ENCODE measurements around the gene OLFM4.
"Not testable (repeated sequence)": the region's sequence is repeated elsewhere in the genome, so short reads cannot be mapped to it uniquely, and the experiment has no call there.

Gene OLFM4, protein sequence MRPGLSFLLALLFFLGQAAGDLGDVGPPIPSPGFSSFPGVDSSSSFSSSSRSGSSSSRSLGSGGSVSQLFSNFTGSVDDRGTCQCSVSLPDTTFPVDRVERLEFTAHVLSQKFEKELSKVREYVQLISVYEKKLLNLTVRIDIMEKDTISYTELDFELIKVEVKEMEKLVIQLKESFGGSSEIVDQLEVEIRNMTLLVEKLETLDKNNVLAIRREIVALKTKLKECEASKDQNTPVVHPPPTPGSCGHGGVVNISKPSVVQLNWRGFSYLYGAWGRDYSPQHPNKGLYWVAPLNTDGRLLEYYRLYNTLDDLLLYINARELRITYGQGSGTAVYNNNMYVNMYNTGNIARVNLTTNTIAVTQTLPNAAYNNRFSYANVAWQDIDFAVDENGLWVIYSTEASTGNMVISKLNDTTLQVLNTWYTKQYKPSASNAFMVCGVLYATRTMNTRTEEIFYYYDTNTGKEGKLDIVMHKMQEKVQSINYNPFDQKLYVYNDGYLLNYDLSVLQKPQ

DNA sequence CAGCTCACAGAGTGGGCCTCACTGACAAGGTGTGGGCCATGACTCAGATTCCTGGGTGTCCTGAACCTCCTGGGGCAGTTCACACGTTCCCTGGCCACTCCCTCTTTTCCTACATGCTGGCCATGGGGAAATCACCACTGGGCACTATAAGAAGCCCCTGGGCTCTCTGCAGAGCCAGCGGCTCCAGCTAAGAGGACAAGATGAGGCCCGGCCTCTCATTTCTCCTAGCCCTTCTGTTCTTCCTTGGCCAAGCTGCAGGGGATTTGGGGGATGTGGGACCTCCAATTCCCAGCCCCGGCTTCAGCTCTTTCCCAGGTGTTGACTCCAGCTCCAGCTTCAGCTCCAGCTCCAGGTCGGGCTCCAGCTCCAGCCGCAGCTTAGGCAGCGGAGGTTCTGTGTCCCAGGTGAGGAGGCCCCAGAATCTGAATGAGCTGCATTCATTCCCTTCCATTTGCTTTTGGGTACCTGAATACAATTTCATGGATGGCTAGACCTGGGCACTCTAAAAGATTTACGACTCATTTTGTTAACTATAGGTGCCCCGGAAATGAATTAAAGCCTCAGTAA lies at the start of gene OLFM4:
Gene OLFM4 (plus strand): TSS at position 177 of the 567 bp plus-strand sequence. CDS start 24 bp downstream, at position 201.
- DNase-seq (ENCODE audit: low read depth), result no peak

DNA sequence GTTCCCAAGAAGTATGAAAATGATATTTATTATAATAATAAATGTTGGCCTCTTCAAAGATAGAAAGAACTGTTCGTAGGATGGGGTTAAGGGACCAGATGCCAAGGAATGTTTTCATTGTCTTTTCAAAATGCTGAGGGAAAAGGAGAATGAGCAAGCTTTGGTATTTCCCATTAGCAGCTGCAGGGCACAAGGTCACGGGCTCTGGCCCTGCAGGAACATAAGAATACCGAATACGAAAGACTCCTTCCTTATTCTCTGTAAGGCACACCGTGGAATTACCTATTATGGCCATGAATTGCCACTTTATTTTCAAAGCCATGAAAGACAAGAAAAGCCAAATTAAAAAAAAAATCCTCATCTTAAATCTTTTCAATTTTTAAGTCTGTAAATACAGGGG lies 49.6 kb upstream of the OLFM4 start:
- DNase-seq (ENCODE audit: low read depth), result no peak

DNA sequence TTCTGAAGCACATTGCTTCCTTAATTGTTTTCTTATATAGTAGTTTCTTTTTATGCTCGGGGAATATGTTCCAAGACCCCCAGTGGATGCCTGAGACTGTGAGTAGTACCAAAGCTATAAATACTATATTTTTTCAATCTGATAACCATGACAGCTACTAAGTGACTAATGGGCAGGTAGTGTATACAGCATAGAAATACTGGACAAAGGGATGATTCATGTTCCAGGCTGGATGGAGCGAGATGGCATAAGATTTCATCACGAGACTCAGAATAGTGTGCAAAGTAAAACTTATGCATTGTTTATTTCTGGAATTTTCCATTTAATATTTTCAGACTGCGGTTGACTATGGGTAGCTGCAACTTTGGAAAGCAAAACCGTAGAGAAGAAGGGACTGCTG lies 47.9 kb upstream of the OLFM4 start:
- no peak for DNase-seq (ENCODE audit: low read depth)

DNA sequence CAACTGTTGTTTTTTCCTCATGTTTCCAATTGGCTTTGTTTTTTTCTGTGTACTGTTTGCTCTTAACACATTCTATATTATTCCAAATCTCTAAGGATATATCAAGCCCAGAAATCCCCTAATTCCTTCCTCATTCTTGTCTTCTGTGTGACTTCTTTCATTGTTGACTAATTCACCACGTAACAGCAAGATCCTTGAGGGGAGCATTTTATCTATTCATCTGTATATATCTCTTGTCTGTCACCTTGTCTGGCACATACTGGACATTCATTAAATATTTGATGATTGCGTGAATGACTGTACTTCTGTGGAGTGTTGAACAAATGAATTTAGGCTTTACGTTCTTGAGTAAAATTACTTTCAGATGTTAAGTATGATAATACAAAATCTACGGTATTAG lies 44.8 kb upstream of the OLFM4 start:
- no peak for DNase-seq (ENCODE audit: low read depth)

DNA sequence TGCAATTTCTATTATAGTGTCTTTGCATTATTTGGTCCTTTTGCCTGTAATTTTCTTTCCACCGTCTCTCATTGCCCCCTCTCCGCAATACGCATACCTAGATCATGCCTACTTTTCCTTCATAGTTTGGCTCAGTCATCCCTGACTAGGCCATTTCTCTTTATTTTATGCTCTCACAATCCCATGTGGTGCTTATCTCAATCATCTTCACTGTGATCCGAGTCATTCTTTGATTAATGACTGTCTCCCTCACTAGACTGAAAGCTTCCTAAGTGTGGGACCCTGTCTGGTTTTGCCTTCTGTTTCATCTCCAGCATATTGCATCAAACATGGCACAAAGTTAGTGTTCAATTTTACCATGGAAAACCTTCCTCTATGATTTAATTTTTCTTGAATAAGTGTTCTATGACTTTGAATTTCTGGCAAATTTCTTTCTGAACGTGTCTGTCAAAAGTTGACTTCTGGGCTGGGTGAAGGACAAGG lies 43.7 kb upstream of the OLFM4 start:
- DNase-seq (ENCODE audit: low read depth), result no peak

DNA sequence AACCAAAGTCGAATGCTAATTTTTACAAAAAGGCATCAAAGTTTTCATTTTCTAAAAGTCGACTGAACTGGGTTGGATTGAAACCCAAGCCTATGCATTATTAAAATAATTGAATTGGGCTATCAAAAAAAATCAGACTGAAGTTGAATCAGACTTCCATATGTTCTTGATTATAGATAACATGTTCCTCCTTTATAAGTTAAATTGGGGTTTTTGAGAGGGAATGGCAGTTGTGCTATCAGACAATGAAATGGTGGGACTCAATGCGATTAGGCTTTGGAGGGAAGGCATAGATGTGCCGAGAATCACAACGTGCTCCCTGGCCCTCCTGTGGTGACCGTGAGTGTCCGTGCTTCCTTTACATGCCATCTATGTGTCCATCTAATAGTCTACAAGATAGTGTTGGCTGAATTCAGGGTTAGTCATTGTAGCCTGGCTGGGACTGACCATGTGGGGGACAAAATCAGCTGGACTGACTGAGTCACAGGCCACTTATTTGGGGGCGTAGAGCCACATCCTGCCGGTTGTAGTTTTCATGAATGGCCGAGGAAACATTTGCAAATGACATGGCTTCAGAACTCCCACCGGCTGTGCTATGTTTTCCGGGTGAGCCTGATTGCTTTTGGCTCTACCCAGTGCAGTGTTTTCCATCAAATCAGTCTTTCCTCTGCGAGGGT lies 37.1 kb upstream of the OLFM4 start:
- DNase-seq (ENCODE audit: low read depth), result no peak

DNA sequence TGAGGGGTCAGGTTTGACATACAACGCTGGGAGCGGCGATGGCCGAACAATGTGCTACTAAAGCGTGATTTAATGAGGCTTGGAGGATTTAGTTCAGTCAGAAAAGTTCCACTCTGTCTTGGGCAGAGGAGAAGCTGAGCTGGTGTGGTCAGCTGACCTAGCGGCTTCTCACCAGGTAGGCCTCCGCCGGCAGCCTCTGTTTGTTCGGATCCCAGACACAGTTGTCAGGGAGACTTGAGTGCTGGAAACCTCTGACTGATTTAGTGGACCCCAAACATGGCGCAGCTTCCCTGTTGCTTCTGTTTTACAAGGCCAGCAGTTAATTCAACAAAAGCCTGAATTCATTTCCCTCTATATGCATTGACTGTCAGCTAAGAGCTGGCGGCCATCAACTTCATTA lies 36.5 kb upstream of the OLFM4 start:
- no peak for DNase-seq (ENCODE audit: low read depth)

DNA sequence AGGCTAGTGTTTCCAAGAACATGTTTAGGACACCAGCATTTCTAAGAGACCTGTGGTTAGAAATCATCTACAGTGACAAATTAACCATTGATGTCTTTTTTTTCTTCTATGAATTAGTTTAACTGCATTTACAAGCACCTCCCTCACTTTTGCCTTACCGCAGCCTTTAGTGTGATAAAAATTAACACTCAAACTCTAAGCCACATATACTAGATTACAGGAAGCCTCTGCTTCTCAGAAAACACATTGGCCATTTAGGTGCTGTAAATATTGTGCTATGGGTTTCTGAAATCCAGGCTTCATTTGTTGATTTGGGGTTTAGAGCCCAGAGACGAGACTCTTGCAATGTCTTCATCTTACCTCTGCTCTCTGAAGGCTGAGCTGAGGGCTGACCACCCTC lies 34.6 kb upstream of the OLFM4 start:
- no peak for DNase-seq (ENCODE audit: low read depth)

DNA sequence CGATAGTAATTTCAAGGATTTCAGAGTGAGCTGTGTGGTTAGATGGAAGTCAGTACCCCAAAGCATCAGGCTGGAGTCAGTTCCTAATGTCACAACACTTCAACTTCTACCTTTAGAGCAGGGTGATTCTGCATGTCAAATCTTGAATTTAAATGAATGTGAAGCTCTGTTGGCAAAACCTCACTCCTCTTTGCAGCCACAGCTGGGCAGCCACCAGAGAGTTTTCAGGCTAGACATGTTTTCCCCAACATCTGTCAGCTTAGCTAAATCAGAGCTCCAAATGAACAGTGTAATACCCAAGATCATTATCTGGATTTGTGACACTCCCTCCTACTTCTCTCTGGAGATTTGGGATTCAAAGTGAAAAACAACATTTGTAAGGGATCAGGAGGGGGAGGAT lies 33.7 kb upstream of the OLFM4 start:
- DNase-seq (ENCODE audit: low read depth), result no peak

DNA sequence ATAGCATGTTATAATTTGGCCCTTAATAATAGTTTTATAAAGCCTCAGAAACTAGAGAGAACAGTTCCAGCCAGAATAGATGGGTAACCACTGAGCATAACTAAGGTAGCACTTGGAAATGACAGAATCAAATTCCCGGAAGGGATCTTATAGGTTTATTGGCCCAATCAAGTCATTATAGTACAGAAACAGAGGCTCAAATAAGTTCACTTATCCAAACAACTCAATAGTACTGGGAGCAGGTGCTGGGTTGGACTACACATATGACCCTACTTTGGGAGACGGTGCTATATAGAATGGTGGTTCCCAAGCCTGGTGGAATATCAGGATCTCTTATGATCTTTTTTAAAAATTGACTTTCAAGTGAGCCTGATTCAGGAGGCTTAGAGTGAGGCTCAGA lies 32.7 kb upstream of the OLFM4 start:
- DNase-seq (ENCODE audit: low read depth), result no peak

DNA sequence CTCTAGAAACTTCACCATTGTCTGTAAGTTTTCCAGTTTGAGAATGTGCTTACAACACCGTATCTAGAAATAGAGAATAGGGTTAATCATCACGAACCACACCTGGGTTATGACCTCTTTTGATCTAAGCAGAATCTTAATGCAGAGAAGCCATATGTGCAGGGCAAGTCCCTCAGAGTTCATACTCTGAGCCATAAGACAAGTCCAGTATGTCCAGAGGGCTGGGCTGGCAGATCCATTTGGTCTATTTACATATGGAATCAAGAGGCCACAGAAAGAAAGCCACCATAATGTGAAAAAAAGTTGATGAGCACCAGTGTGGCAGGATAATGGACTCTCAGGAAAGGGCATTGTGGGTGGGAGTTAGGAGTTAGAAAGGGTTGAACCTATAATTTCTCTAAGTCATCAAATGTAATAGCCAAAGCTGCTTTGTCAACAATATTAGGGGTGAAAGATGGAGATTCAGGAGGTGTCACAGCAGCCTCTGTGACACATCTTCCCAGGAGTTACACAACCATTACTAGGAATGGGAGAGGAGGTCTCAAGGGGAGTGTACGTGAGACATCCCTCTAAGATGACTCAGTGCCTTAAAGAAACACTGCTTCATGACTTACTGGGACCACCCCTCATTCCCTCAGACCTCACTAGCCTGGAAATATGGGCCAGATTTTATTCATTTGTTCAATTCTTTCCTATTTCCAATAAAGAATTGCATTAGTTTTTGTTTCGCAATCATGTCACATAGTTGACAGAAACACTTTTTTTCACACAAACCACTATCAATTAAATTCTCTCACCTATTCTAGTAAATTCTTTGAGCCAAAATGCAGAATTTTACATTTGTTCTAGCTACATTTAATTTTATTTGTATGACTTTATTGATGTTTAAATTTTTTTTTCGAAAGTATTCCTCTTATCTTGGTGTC lies 30.4 kb upstream of the OLFM4 start:
- no peak for DNase-seq (ENCODE audit: low read depth)

DNA sequence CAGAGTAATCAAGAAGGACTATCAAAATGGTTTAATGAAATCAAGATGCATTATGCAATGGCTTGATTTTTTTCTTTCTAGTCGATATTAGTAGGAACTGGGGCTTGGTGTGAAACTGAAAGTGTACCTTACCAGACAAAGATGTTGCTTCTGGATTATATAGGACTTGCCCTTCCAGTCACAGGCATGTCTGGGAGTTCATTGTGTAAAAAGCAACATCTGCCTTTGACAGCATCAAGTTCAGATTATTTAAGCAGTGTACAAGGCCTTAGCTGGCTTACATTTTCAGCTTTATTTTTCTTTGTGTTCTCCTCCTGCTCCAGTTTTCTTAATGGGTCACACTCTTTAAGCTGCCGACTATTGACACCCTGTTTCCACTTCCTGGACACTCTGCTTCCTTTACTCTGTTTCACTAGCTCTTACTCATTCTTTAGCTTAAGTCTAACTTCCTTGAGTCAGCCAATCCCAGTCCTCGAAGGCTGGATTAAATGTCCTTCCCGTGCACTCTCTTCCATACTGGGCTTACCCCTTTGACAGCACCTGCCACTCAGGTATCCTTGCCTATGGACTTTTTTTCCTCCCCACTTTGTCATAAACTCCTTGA lies 29.4 kb upstream of the OLFM4 start:
- no peak for DNase-seq (ENCODE audit: low read depth)

DNA sequence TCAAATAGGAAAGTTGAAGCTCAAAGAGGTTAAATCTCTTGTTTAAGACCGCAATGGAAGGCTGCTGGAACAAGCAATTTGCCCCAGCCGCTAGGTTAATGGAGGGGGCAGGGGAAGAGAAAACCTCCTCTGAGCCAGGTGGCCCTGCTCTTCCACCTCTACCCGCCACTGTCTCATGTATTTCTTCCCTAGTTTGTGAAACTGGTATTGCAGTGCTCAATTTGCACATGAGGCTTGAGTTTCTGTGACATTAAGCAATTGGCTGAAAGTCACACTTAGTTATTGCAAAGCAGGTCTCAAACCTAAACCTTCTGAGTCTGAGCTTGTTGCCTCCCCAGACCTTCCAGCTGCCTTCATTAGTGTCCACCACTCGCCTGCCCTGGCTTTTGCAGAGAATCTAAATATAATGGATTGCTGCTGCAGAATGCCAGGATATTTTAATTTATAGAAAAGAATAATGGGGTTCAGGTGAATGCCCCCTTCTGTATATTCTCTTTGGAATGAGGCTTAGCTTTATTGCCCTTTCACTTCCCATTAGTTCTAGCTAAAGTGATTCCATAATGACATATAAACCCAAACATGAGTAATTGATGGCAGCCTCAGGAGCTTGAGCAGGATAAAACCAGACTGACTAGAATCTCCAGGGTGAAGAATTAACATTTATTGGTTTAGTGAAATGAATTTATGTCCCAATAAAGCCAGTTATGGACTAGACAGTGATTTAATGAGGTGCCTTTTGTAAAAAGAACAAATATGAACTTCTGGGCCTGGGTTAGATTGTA lies 27.0 kb upstream of the OLFM4 start:
- DNase-seq (ENCODE audit: low read depth), result no peak

DNA sequence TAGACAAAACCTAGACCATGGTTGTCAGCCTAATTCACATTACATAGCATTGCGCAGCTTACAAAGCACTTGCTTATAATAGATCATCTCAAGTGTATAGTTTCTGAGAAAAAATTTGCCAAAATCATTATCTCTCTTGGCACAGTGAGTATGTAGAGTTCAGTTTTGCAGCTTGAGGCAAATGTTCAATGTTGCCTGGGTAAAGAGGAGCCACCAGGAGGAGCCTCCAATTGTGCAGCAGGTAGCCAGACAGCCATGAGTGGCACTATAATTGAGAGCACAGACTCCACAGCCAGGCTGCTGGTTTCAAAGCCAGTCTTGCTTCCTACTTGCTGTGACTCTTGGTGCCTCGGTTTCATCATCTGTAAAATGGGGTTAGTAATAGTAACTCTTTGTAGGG lies 24.0 kb upstream of the OLFM4 start:
- no peak for DNase-seq (ENCODE audit: low read depth)

DNA sequence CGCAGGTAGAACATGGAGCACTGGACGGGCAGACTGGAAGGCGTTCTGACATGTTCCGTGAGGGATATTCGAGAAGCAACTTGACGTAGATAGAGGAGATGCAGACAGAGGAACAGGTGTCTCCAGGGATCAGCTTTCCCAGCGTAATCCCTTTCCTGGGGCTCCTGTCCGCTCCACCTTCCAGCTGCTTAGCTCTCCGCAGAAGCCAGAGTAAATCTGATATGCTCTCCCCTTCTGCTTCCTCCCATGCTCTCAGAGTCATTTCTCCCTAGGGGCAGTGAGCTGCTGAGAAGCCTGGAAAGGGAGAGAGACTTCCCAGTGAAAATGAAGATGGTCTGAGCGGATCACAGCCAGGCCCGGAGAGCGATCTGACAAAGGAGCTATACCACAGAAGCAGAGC lies 23.0 kb upstream of the OLFM4 start:
- no peak for DNase-seq (ENCODE audit: low read depth)

DNA sequence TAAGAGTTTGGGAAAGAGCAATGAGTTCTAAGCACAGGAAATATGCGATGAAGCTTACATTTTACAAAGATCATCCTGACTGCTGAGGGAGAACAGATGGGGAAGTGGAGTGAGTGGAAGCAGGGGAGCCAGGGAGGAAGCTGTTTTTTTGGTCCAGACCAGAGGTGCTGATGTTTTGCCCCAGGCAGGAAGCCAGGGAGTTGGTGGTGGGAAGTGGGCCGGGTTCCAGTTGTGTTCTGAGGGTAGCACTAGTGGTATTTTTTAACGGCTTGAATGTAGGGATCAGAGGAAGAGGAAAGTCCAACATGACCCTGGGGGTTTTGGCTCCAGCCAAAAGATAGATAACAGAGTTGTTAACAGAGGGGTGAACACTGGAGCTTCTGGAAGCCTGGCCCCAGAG lies 20.7 kb upstream of the OLFM4 start:
- no peak for DNase-seq (ENCODE audit: low read depth)

DNA sequence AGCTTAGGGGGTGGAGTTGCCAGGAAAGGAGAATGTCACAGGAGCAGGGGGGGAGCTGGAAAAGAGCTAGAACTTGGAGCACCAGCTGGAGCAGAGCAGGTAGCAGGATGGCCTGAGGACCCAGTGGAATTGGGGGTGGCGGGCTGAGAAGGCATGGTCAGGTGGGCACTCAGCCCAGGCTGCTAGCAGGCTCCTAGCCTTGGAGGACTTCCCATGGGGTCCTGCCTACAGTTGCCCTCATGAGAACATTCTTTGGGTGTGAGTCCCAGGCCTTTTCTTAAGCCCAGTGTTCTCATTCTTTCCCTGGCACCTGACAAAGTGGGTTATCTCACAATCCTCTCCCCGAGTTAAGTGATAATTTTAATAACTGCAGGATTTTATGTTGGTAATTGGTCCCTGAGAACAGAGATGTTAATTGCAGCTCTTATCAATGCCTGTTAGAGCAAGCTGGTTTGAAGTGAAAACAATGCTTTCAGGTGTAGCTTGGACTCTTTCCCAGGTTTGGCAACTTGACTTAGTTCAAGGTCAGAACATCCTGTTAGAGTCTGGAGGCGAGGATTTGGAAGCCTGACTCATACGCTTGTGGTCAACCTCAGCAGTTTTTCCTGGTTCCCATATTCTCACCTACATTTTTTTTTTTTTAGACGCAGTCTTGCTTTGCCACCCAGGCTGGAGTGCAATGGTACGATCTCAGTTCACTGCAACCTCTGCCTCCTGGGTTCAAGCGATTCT lies 18.1 kb upstream of the OLFM4 start:
- DNase-seq (ENCODE audit: low read depth), result no peak

DNA sequence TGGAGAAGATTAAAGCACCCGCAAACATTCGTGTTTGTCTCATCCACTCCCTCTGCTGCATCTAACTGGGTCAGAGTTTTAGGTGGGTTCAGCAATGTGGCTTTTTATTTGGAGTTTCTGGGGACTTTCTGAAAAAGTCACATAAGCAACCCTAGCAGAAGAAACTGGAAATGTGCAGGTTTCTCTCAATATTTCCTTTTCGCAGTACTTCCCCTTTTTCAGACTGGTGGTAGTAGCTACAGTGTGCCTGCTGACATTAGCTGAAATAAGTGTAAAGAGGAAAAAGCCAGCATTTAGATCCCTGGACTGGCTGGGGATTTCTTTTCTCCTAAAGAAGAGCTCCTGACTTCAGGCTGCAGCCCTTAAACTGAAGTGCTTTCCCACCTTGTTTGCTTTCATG lies 15.9 kb upstream of the OLFM4 start:
- DNase-seq (ENCODE audit: low read depth), result no peak

DNA sequence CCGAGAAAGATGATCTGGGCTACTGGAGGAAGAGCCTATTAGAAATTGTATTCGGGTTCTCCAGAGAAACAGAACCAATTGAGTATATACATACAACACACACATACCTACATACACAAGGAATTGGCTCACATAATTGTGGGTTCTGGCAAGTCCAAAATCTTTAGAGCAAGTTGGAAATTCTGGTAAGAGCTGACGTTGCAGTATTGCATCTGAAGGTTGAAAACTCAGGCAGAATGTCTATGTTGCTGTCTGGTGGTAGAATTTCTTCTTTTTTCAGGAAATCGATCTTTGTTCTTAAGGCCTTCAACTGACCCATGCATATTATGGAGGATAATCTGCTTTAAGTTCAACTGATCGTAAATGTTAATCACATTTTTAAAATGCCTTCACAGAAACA lies 15.5 kb upstream of the OLFM4 start:
- no peak for DNase-seq (ENCODE audit: low read depth)

DNA sequence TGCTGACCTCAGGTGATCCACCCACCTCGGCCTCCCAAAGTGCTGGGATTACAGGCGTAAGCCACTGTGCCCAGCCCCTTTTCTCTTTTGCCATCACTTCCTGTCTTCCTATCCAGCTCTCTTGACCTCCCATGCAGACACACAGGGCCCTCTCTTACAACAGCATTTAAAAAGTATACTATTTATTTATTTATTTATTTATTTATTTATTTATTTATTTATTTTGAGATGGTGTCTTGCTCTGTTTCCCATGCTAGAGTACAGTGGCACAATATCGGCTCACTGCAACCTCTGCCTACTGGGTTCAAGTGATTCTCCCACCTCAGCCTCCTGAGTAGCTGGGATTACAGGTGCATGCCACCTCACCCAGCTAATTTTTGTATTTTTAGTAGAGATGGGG lies 14.6 kb upstream of the OLFM4 start:
- not testable (repeated sequence) for DNase-seq (ENCODE audit: low read depth)

Measured in stimulated activated CD8-positive, alpha-beta memory T cell treated with anti-CD3 and anti-CD28 coated beads, Interleukin-4, amount 100 ng/mL, for 24 hours (primary cell).